Esophagus (tissue), 2 donors: ENCODE results near the gene ZNF296. TPM values are rescaled to one million over a fixed set of nuclear protein-coding genes. Genes with fewer than 3 reads are reported as not detected.

ENCODE experiments used
- H3K27ac ChIP-seq, 2 donors: one replicate each; pipeline ENCODE4 v1.5.1; 2013; ENCODE audit warnings: low read depth in 2 of 2, mild to moderate bottlenecking in 2 of 2, inconsistent platforms in 1 of 2, low read length in 1 of 2, moderate library complexity in 1 of 2
- H3K27me3 ChIP-seq, 2 donors: one replicate each; pipeline ENCODE4 v1.6.1; 2013; ENCODE audit warnings: low read length in 2 of 2, control low read depth in 1 of 2, mild to moderate bottlenecking in 1 of 2; ENCODE audit not compliant: insufficient read depth in 2 of 2, control insufficient read depth in 1 of 2
- H3K36me3 ChIP-seq, 2 donors: one replicate each; pipeline ENCODE4 v1.6.1; 2013; ENCODE audit warnings: low read length in 1 of 2; ENCODE audit not compliant: control insufficient read depth in 2 of 2, insufficient read depth in 2 of 2
- H3K4me1 ChIP-seq, 2 donors: one replicate each; pipeline ENCODE4 v1.6.1; 2013; ENCODE audit warnings: low read length in 1 of 2; ENCODE audit not compliant: control insufficient read depth in 2 of 2, insufficient read depth in 2 of 2
- H3K4me3 ChIP-seq, 2 donors: one replicate each; pipeline ENCODE4 v1.5.1; 2013; ENCODE audit warnings: low read length in 2 of 2, mild to moderate bottlenecking in 2 of 2, low read depth in 1 of 2, moderate library complexity in 1 of 2
- H3K9me3 ChIP-seq, 2 donors: one replicate each; pipeline ENCODE4 v1.6.1; 2013; ENCODE audit warnings: mild to moderate bottlenecking in 2 of 2, low read depth in 1 of 2, low read length in 1 of 2, moderate library complexity in 1 of 2; ENCODE audit not compliant: control insufficient read depth in 2 of 2, insufficient read depth in 1 of 2
- WGBS, 2 donors: extraction: QIAGEN DNeasy Blood & Tissue Kit; methylation state at CpG; one replicate each; pipeline ENCODE4 v1.1.7; 2013; 5-methylcytosine and 5-hydroxymethylcytosine counted together
- polyA plus RNA-seq, 2 donors: library from polyadenylated mRNA; stranded (reverse); fragments of 200-250 nt; gene quantifications; one replicate each; pipeline ENCODE4 v1.2.3, GENCODE V29; 2013
- donor health status: healthy with polysubstance abuse.
- donor health status: Bipolar disorder and iron deficiency.

The ZNF296 gene
- polyA plus RNA-seq, 2 donors: 7.6 to 14.5 TPM

- Histone ChIP-seq H3K27me3 (no peaks in the 10 kb centered on the region), H3K4me3 (no peak overlapping the region), H3K27ac (peak overlapping the region; percentile 74 to 80), H3K36me3 (peaks cover 13 to 36% of the 10 kb centered on the region in 2 donors), H3K9me3 (no peaks in the 10 kb centered on the region), H3K4me1 (peaks cover 10 to 14% of the 10 kb centered on the region in 2 donors)
- 38 to 45% methylated on average over 9 of the region's 9 CpGs for WGBS, 2 donors
Observed at GRCh38 chr19:45051929-45052579, 24.2 kb downstream of the ZNF296 start.

DNA sequence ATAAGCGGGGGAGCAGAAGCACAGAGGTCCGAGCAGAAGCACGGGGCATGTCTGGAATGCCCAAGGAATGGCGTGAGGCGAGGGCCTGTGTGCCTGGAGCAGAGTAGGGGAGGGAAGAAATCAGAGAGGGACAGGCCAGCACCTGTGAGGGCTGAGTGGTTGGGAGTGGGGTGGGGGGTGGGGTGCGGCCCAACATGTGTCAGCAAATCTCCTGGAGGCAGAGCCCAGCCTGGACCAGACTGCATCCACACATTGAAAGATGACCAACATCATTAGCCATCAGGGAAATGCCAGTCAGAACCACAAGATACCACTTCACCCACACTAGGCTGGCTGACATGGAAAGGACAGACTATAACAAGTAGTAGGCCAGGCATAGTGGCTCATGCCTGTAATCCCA is 26.2 kb downstream of the ZNF296 start:
- H3K4me3 ChIP-seq: no peak overlapping the region
- H3K27ac ChIP-seq: peak overlapping the region in 1 of 2 donors; percentile 16
- H3K36me3 ChIP-seq: peaks cover 13 to 33% of the 10 kb centered on the region in 2 donors
- peaks cover 14 to 17% of the 10 kb centered on the region in 2 donors for H3K4me1 ChIP-seq
- H3K9me3 ChIP-seq: no peaks in the 10 kb centered on the region
- H3K27me3 ChIP-seq: no peaks in the 10 kb centered on the region
- 69 to 83% methylated on average over 6 of the region's 6 CpGs for WGBS, 2 donors

DNA sequence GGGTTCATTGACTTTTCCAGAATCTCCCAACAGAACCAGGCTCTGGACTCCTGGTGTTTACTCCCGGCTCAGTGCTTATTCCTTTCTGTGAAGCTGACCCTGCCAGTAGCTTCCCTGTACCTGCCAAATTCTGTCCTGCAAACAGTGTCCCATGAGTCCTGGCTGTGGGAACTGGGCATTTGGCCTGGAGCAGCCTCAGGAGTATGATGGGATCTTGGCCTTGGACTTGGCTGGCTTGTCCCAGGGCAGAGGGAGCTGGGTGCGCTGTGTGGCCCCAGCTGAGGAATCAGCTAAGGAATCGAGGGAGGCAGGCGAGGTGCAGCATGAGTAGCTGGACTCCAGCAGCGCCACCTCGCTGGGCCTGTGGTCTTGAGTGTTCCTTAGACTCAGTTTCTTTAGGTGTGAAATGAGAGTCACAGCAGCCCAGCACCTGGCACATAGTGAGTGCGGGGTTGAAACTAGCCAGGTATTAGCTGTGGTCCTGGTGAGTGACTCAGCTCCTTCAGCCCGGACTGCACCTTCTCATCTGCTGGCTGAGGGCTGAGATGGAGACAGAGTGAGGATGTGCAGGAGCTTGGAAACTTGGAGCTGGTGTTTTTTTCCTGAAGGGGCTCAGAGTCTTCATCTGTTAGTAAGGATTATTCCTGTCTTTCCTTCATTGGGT is 27.1 kb downstream of the ZNF296 start:
- Histone ChIP-seq H3K27me3 (no peaks in the 10 kb centered on the region), H3K9me3 (no peaks in the 10 kb centered on the region), H3K36me3 (peaks cover 14 to 31% of the 10 kb centered on the region in 2 donors), H3K4me3 (no peak overlapping the region), H3K4me1 (peaks cover 14 to 17% of the 10 kb centered on the region in 2 donors), H3K27ac (peak overlapping the region in 1 of 2 donors; percentile 65)
- 69 to 75% methylated on average over 8 of the region's 8 CpGs for WGBS, 2 donors

DNA sequence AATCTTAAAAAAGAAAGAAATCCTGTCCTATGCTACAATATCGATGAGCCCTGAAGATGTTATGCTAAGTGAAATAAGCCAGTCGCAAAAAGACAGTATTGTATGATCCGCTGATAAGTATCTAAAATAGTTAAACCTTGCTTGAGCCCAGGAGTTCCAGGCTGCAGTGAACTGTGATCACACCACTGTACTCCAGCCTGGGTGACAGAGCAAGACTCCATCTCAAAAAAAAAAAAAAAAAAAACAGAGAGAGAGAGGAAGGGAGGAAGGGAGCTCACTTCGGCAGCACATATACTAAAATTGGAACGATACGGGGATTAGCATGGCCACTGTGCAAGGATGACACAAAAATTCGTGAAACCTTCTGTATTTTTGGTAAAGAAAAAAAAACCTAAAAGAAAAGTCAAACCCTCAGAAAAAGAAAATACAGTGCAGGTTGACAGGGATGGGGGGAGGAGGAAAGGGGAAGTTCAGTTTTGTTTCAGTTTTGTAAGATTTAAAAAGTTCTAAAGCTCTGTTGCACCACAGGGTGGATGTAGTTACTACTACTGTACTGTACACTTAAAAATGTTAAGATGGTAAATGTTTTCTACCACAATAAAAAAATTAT is 29.0 kb downstream of the ZNF296 start:
- Histone ChIP-seq H3K27me3 (no peaks in the 10 kb centered on the region), H3K9me3 (no peaks in the 10 kb centered on the region), H3K4me3 (no peak overlapping the region), H3K36me3 (peaks cover 5 to 26% of the 10 kb centered on the region in 2 donors), H3K27ac (no peak overlapping the region), H3K4me1 (peaks cover 11 to 14% of the 10 kb centered on the region in 2 donors)
- WGBS, 2 donors: 76 to 77% methylated on average over 7 of the region's 7 CpGs

DNA sequence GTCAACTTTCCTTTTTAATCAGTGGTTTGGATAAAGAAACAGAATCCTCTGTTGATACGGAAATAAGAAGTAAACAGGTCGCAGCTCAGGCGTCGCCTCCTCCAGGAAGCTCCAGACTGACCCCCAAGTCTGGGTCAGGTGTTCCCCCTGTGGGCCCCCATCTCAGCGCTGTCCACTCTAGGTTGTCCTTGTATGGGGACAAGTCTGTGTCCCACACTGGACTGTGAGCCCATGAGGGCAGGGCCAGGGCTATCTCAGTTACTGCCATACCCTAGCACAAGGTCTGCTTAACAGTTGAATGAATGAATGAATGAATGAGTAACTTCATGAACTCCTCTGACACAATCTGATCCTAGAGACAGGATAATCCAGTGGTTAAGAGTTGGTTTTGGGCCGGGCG is 29.9 kb downstream of the ZNF296 start:
- peaks cover 9 to 10% of the 10 kb centered on the region in 2 donors for H3K4me1 ChIP-seq
- peaks cover 5 to 34% of the 10 kb centered on the region in 2 donors for H3K36me3 ChIP-seq
- H3K27ac ChIP-seq: no peak overlapping the region

GRCh38 chr19:45045671-45046353 is 30.5 kb downstream of the ZNF296 start:
- H3K27ac ChIP-seq: no peak overlapping the region
- no peak overlapping the region for H3K4me3 ChIP-seq
- 51 to 70% methylated on average over 14 of the region's 14 CpGs for WGBS, 2 donors
- peaks cover 5 to 36% of the 10 kb centered on the region in 2 donors for H3K36me3 ChIP-seq
- no peaks in the 10 kb centered on the region for H3K27me3 ChIP-seq
- H3K9me3 ChIP-seq: no peaks in the 10 kb centered on the region
- peaks cover 9 to 10% of the 10 kb centered on the region in 2 donors for H3K4me1 ChIP-seq

More for the DNA sequence above, 29.9 kb downstream of the ZNF296 start:
- Histone ChIP-seq H3K9me3 (no peaks in the 10 kb centered on the region), H3K27me3 (no peaks in the 10 kb centered on the region), H3K4me3 (no peak overlapping the region)
- WGBS, 2 donors: 79 to 89% methylated on average over 7 of the region's 7 CpGs

DNA sequence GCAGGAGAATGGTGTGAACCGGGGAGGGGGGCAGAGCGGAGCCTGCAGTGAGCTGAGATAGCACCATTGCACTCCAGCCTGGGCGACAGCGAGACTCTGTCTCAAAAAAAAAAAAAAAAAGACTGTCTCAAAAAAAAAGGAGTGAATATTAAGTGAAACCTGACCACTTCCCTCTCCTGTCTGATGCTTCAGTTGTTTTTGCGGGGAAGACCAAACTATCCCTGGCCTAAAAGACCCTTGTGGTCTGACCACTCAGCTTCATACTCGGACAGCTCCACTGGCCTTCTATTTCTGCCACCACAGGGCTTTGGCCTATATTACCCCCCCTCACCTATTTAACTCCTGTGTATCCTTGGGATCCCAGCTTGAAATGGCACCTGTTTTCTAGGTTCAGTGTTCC is 35.2 kb downstream of the ZNF296 start:
- H3K9me3 ChIP-seq: no peaks in the 10 kb centered on the region
- H3K4me3 ChIP-seq: no peak overlapping the region
- H3K36me3 ChIP-seq: peaks cover 8 to 36% of the 10 kb centered on the region in 2 donors
- H3K27ac ChIP-seq: no peak overlapping the region
- no peaks in the 10 kb centered on the region for H3K27me3 ChIP-seq
- peaks cover 13 to 17% of the 10 kb centered on the region in 2 donors for H3K4me1 ChIP-seq
- 79 to 87% methylated on average over 6 of the region's 6 CpGs for WGBS, 2 donors

DNA sequence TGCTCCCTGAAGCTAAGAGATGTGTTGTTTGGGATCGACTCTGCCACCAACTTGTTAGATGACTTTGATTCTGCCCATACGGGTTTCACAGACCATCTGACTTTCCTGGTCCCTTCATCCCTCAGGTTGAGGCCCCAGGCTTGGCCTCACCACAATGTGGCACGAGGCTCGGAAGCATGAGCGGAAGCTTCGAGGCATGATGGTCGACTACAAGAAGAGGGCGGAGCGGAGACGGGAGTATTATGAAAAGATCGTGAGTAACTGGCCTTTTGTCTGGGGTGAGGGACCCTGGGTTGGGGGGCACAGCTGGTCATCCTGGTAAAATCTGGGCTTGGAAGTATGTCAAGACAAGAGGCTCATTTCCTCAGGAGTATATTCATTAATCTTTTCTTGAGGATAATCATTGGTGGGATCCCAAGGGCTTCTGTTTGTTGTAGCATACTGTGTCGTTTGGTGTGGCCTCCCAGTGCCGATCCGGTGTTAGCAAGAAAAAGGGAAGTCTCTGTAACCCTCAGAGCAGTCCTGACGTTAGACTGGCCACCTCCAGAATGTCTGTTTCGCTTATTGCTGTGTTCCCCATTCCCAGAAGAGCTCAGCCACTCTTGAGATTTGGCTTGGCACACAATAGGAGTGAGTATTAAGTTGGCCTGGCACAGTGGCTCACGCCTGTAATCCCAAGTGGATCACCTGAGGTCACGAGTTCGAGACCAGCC is 36.1 kb downstream of the ZNF296 start:
- peaks cover 8 to 28% of the 10 kb centered on the region in 2 donors for H3K36me3 ChIP-seq
- H3K9me3 ChIP-seq: no peaks in the 10 kb centered on the region
- H3K27ac ChIP-seq: peak overlapping the region in 1 of 2 donors; percentile 24
- H3K27me3 ChIP-seq: no peaks in the 10 kb centered on the region
- H3K4me1 ChIP-seq: peaks cover 9 to 13% of the 10 kb centered on the region in 2 donors
- peak overlapping the region in 1 of 2 donors; percentile 76 for H3K4me3 ChIP-seq
- 70% methylated on average over 19 of the region's 19 CpGs for WGBS, 2 donors
